SIG-M5 treated with dmso at 0.1 percent for 504 hours (cell line): ENCODE results near the gene ESR2.
"Not testable (repeated sequence)": the region's sequence is repeated elsewhere in the genome, so short reads cannot be mapped to it uniquely, and the experiment has no call there.

Experiments used
- DNase-seq: peaks from one replicate; lab custom pipeline; 2025; ENCODE audit not compliant: unreplicated experiment; lab: John Stamatoyannopoulos, UW

The ESR2 gene

DNA sequence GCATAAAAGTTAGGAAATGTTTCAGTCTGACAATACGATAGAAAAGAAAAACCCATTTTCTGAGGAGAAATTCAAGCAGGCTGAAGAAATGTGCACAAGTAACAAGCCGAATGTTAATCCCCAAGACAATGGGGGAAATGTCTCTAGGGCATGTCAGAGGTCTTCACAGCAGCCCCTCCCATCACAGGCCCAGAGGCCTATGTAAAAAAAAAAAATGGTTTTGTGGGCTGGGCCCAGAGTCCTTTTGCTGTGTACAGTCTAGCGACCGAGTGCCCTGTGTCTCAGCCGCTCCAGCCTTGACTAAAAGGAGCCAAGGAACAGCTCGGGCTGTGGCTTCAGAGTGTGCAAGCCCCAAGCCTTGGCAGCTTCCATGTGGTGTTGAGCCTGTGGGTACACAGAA is 250.9 kb downstream of the ESR2 start:
- not testable (repeated sequence) for DNase-seq

DNA sequence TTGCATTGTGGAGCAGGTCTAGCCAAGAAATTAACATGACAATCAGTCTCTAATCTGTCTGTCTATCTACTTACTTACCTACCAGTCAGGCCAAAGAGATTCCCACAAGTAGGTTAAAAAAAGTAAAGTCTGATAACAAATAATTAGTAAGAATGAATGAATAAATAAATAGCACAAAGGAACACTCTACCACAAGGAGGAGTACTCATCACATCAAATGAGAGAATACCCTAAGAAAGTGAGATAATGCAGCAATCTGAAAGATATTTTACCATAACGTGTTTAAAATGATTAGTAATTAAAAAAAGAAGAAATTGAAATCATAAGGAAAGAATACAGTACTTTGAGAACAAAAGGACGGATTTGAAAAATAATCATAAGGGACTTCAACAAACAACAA is 254.1 kb downstream of the ESR2 start:
- no peak for DNase-seq

DNA sequence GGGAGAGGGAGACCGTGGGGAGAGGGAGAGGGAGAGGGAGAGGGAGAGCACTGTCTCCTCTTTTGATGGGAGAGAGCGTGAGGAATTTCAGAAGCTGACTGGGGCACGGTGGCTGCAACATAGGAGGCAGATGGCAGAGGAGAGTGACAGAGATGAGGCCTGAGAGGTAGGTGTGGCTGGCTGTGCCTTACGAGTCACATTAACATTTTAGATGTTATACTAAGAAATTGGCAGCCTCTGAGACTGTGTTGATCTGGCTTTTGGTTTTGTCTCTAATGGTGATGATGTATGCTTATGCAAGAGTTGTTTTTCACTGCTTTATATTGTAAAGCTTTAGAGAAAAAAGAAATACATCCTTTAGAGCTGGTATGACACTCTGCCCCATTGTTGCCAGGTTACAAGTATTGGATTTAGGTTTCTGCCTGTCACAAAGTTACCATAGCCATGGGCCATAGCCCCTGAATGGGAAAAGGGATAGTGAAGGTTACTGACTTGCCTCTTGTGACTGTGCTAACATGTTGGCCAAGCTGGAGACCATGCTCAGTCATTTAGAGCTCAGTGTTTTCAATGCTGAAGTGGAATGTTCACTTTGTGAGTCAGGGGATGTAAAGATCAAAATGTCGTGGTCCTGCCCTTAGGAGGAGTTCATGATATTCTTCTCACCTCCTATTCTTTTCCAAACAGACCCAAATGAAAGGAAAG is 255.2 kb downstream of the ESR2 start:
- DNase-seq = no peak

DNA sequence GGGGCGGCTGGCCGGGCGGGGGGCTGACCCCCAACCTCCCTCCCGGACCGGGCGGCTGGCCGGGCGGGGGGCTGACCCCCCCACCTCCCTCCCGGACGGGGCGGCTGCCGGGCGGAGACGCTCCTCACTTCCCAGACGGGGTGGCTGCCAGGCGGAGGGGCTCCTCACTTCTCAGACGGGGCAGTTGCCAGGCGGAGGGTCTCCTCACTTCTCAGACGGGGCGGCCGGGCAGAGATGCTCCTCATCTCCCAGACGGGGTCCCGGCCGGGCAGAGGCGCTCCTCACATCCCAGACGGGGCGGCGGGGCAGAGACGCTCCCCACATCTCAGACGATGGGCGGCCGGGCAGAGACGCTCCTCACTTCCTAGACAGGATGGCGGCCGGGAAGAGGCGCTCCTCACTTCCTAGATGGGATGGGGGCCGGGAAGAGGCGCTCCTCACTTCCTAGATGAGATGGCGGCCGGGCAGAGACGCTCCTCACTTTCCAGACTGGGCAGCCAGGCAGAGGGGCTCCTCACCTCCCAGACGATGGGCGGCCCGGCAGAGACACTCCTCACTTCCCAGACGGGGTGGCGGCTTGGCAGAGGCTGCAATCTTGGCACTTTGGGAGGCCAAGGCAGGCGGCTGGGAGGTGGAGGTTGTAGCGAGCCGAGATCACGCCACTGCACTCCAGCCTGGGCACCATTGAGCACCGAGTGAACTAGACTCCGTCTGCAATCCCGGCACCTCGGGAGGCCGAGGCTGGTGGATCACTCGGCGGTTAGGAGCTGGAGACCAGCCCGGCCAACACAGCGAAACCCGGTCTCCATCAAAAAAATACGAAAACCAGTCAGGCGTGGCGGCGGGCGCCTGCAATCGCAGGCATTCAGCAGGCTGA is 256.1 kb downstream of the ESR2 start:
- not testable (repeated sequence) for DNase-seq

DNA sequence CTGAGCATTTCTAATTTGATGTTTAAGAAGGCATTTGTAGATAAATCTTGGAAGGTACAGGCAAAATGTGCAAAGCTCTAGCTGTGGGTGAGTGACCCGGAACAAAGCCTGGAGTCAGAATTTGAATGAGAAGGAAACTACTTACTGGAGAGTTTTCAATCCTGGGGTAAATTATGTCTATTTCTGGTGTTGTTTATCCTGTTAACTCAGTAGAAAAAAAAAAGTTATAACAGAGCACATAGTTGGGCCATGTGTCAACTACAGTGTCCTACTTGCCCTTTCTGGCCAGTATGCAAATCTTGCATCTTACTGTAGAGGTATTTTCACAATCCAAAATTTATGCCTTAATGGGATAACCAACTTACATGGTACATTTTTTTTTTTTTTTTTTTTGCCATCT is 259.0 kb downstream of the ESR2 start:
- DNase-seq = no peak
